ENCODE measurements around the gene PDXK. TPM values are rescaled to one million over a fixed set of nuclear protein-coding genes. Genes with fewer than 3 reads are reported as not detected.

The PDXK gene
- total and polyA plus RNA-seq, 5 donors from 2014 or later = 28.5 to 80.9 (median 39.1) TPM

DNA sequence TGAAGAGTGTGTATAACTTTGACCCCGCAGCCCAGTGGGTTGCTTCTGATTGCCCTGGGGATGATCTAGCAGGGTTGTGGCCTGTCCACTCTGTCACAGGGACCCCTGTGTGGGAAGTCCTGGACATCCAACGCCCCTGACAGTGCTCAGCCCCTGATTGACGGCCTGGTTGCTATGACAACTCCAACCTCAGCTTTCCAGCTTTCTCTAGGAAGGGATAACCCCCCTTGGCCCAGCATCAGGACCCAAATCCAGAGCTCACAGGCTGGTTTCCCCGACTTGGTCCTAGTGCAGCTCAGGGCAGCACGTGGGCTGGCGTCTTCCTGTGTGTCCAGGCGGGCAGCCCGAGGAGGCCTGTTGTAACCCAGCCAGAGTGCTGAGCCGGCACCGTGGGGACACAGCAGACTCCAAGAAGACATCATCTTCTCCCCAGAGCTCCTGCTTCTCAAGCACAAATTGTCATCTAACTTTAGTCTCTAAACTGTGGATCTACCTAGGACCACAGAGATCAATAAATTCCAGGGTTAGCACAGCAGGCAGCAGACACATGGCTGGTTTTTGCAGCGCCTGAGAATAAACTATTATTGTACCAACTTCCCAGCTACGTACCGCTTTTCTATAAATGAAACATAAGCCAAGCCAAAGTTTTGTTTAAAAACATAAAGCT is 18.9 kb upstream of the PDXK start:
- H3K27ac ChIP-seq (ENCODE audit: insufficient read depth, low read length, poor library complexity, severe bottlenecking) = no peak overlapping the region
- Mint-ChIP-seq H3K27ac (no peak overlapping the region), H3K27me3 (peaks cover 5% of the 10 kb centered on the region), H3K4me1 (peaks cover 0 to 14% (median 5%) of the 10 kb centered on the region in 4 donors), H3K4me3 (no peak overlapping the region), H3K36me3 (peaks cover 16% of the 10 kb centered on the region), H3K9me3 (no peaks in the 10 kb centered on the region)
- no peaks in the 10 kb centered on the region for H3K4me1 ChIP-seq (ENCODE audit: control insufficient read depth, insufficient read depth, low read length, poor library complexity, severe bottlenecking)
- H3K9me3 ChIP-seq (ENCODE audit: control insufficient read depth in 2 of 2, low read length in 2 of 2) = no peaks in the 10 kb centered on the region
- ATAC-seq (ENCODE audit: low read depth in 2 of 2) = no peak
- peaks cover 13% of the 10 kb centered on the region for H3K36me3 ChIP-seq (ENCODE audit: control insufficient read depth, insufficient read depth, low read length)
- H3K27me3 ChIP-seq (ENCODE audit: control insufficient read depth, insufficient read depth, low read length) = no peaks in the 10 kb centered on the region
- no peak for DNase-seq
- H3K4me3 ChIP-seq (ENCODE audit: low read depth, low read length) = no peak overlapping the region

DNA sequence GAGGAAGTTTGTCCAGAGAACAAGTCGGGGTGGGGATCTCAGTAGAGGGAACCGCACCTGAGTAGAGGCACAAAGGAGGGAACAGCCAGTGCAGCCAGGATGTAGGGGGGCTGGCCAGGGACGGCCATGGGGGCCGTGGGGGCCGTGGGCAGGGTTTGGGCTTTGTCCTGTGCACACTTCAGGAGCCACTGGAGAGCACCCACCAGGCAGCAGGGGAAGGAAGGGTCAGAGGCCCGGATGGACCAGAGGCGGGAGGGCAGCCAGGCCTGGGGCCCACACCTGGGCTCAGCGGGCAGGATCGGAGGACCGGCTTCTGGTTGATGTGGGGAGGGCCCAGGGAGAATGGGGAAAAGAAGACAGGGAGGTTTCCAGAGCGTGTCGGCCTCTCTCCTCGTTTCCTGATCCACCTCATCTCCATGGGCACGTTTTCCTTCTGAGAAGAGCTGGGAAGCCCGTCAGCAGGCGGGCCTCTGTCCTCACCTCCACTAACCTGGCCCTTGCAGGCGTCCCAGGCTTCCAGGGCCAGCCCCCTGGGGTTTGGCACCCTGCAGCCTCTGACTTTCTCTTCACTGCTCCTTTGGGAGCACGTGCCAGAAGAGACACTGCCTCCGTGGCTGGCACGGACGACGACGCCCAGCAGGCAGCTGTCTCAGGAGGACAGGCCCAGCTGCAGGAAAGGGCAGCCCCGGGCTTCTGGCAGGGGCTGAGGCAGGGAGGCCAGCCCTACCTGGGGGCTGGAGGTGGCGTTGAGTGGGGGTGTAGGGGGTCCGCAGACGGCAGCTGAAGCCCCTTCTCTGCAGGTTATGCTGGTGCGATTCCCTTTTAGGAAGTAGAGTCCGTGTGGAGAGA is 16.8 kb upstream of the PDXK start:
- Mint-ChIP-seq H3K27ac (no peak overlapping the region), H3K4me3 (peak overlapping the region in 1 of 4 donors; percentile 67), H3K4me1 (peaks cover 0 to 14% (median 5%) of the 10 kb centered on the region in 4 donors), H3K36me3 (peaks cover 5% of the 10 kb centered on the region), H3K9me3 (no peaks in the 10 kb centered on the region), H3K27me3 (peaks cover 5% of the 10 kb centered on the region)
- Histone ChIP-seq H3K27ac (ENCODE audit: insufficient read depth, low read length, poor library complexity, severe bottlenecking) (no peak overlapping the region), H3K27me3 (ENCODE audit: control insufficient read depth, insufficient read depth, low read length) (no peaks in the 10 kb centered on the region), H3K4me1 (ENCODE audit: control insufficient read depth, insufficient read depth, low read length, poor library complexity, severe bottlenecking) (no peaks in the 10 kb centered on the region), H3K4me3 (ENCODE audit: low read depth, low read length) (no peak overlapping the region), H3K9me3 (ENCODE audit: control insufficient read depth in 2 of 2, low read length in 2 of 2) (no peaks in the 10 kb centered on the region), H3K36me3 (ENCODE audit: control insufficient read depth, insufficient read depth, low read length) (no peaks in the 10 kb centered on the region)
- ATAC-seq (ENCODE audit: low read depth in 2 of 2) = no peak
- no peak for DNase-seq

DNA sequence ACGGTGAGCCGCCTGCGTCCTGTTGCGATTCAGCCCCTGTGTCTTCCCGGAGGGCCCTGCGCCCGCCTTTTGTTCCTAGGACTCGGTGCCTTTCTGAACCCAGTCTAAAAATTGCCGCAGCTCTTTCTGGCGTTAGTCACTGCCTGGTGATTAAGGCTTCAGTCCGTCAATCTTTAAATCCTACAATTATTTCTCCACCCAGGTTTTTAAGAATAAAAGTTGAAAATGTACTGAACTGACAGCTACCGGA is 16.2 kb upstream of the PDXK start:
- Mint-ChIP-seq H3K27ac (no peak overlapping the region), H3K4me1 (peaks cover 0 to 10% (median 5%) of the 10 kb centered on the region in 4 donors), H3K27me3 (peaks cover 5% of the 10 kb centered on the region), H3K36me3 (peaks cover 1% of the 10 kb centered on the region), H3K9me3 (no peaks in the 10 kb centered on the region), H3K4me3 (peak overlapping the region in 2 of 4 donors; percentile 12 to 67)
- Histone ChIP-seq H3K27ac (ENCODE audit: insufficient read depth, low read length, poor library complexity, severe bottlenecking) (no peak overlapping the region), H3K27me3 (ENCODE audit: control insufficient read depth, insufficient read depth, low read length) (no peaks in the 10 kb centered on the region), H3K36me3 (ENCODE audit: control insufficient read depth, insufficient read depth, low read length) (no peaks in the 10 kb centered on the region), H3K9me3 (ENCODE audit: control insufficient read depth in 2 of 2, low read length in 2 of 2) (no peaks in the 10 kb centered on the region), H3K4me1 (ENCODE audit: control insufficient read depth, insufficient read depth, low read length, poor library complexity, severe bottlenecking) (no peaks in the 10 kb centered on the region), H3K4me3 (ENCODE audit: low read depth, low read length) (no peak overlapping the region)
- ATAC-seq (ENCODE audit: low read depth in 2 of 2) (no peak), DNase-seq (no peak)

DNA sequence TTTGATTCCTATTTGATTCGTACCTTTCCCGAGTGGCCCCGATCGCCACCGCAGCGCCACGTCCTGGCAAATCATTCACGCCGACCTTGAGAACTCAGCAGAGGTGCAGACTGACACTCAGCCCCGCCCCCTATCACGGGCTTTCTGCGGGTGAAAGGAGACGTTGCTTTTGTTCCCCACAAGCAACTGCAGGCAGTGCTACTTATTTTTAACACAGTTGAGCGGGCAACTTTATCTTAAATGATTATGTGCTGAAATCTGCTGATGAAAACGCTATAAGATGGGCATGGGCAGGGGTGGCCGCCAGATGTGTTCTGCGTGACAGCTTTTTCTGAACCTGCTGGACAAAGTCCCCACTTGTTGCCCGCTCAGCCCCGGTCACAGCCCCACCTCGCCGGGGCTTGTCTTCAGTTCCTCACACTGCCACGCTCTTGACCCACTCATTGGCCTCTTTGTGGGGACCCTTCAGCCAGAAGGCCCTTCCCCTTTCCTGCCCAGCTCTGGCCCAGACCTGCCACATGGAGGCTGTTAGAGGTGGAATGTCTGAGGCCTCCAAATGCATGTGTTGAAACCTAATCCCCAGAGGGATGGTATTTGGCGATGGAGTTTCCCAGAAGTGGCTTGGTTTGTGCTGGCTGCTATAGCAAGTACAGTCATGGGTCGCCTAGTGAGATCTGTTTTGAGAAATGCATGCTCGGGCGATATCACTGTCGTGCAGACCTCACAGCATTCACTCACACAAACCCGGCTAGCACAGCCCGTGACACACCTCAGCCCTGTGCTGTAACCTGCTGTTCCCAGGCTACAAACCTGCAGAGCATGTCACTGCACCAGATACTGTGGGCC is 15.7 kb upstream of the PDXK start:
- DNase-seq = peak in 1 of 3 donors; percentile 49
- H3K4me1 ChIP-seq (ENCODE audit: control insufficient read depth, insufficient read depth, low read length, poor library complexity, severe bottlenecking) = no peaks in the 10 kb centered on the region

DNA sequence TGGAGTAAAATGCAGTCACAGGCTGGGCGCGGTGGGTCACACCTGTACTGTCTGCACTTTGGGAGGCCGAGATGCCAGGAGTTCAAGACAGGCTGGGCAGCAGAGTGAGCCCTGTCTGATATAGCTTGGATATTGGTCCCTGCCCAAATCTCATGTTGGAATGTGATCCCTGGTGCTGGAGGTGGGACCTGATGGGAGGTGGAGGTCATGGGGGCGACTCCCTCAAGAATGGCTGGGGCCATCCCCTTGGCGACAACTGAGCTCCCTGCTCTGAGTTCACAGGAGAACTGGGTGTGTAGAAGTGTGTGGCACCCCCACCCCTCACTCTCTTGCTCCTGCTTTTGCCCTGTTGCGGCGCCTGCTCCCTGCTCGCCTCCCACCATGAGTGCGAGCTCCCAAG is 11.5 kb upstream of the PDXK start:
- Histone ChIP-seq H3K27me3 (ENCODE audit: control insufficient read depth, insufficient read depth, low read length) (no peaks in the 10 kb centered on the region), H3K9me3 (ENCODE audit: control insufficient read depth in 2 of 2, low read length in 2 of 2) (no peaks in the 10 kb centered on the region), H3K4me1 (ENCODE audit: control insufficient read depth, insufficient read depth, low read length, poor library complexity, severe bottlenecking) (no peaks in the 10 kb centered on the region), H3K4me3 (ENCODE audit: low read depth, low read length) (no peak overlapping the region), H3K36me3 (ENCODE audit: control insufficient read depth, insufficient read depth, low read length) (no peaks in the 10 kb centered on the region), H3K27ac (ENCODE audit: insufficient read depth, low read length, poor library complexity, severe bottlenecking) (no peak overlapping the region)
- ATAC-seq (ENCODE audit: low read depth in 2 of 2) (no peak), DNase-seq (no peak)
- Mint-ChIP-seq H3K36me3 (no peaks in the 10 kb centered on the region), H3K27me3 (peaks cover 7% of the 10 kb centered on the region), H3K9me3 (peaks cover 0 to 1% (median 0%) of the 10 kb centered on the region in 7 donors), H3K27ac (no peak overlapping the region), H3K4me3 (no peak overlapping the region), H3K4me1 (peaks cover 0 to 7% (median 5%) of the 10 kb centered on the region in 4 donors)

More for the DNA sequence above, 15.7 kb upstream of the PDXK start:
- no peaks in the 10 kb centered on the region for H3K36me3 ChIP-seq (ENCODE audit: control insufficient read depth, insufficient read depth, low read length)
- Mint-ChIP-seq H3K36me3 (no peaks in the 10 kb centered on the region), H3K4me1 (peaks cover 0 to 9% (median 5%) of the 10 kb centered on the region in 4 donors), H3K4me3 (peak overlapping the region in 2 of 4 donors; percentile 12 to 67), H3K9me3 (no peaks in the 10 kb centered on the region), H3K27ac (no peak overlapping the region), H3K27me3 (peaks cover 5% of the 10 kb centered on the region)
- no peaks in the 10 kb centered on the region for H3K27me3 ChIP-seq (ENCODE audit: control insufficient read depth, insufficient read depth, low read length)
- H3K27ac ChIP-seq (ENCODE audit: insufficient read depth, low read length, poor library complexity, severe bottlenecking) = no peak overlapping the region
- no peak overlapping the region for H3K4me3 ChIP-seq (ENCODE audit: low read depth, low read length)
- no peaks in the 10 kb centered on the region for H3K9me3 ChIP-seq (ENCODE audit: control insufficient read depth in 2 of 2, low read length in 2 of 2)
- ATAC-seq (ENCODE audit: low read depth in 2 of 2) = peak in 1 of 2 donors; percentile 37

DNA sequence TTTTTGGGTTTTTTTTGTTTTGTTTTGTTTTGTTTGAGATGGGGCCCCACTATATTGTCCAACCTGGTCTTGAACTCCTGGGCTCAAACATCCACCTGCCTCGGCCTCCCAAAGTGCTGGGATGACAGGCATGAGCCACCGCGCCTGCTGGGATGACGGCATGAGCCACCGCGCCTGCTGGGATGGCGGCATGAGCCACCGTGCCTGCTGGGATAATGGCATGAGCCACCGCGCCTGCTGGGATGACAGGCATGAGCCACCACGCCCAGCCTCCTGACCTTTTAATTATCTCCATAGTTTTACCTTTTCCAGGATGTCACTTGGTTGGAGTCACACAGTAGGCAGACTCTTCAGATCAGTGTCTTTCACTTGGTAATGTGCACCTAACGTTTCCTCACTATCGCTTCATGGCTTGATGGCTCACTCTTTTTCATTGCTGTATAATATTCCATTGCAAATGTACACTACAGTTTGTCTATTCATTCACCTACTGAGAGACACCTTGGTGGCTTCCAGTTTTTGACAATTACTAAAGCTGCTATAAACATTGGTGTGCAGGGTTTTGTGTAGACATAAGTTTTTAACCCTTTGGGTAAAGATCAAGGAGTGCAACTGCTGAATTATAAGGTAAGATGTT is 10.1 kb upstream of the PDXK start:
- Mint-ChIP-seq H3K4me3 (no peak overlapping the region), H3K27me3 (peaks cover 13% of the 10 kb centered on the region), H3K27ac (no peak overlapping the region), H3K36me3 (no peaks in the 10 kb centered on the region), H3K4me1 (no peaks in the 10 kb centered on the region), H3K9me3 (peaks cover 0 to 1% (median 0%) of the 10 kb centered on the region in 7 donors)
- ATAC-seq (ENCODE audit: low read depth in 2 of 2) (no peak), DNase-seq (no peak)
- H3K27ac ChIP-seq (ENCODE audit: insufficient read depth, low read length, poor library complexity, severe bottlenecking) = no peak overlapping the region
- no peaks in the 10 kb centered on the region for H3K9me3 ChIP-seq (ENCODE audit: control insufficient read depth in 2 of 2, low read length in 2 of 2)
- H3K27me3 ChIP-seq (ENCODE audit: control insufficient read depth, insufficient read depth, low read length) = no peaks in the 10 kb centered on the region
- H3K36me3 ChIP-seq (ENCODE audit: control insufficient read depth, insufficient read depth, low read length) = no peaks in the 10 kb centered on the region
- H3K4me3 ChIP-seq (ENCODE audit: low read depth, low read length) = no peak overlapping the region
- no peaks in the 10 kb centered on the region for H3K4me1 ChIP-seq (ENCODE audit: control insufficient read depth, insufficient read depth, low read length, poor library complexity, severe bottlenecking)

DNA sequence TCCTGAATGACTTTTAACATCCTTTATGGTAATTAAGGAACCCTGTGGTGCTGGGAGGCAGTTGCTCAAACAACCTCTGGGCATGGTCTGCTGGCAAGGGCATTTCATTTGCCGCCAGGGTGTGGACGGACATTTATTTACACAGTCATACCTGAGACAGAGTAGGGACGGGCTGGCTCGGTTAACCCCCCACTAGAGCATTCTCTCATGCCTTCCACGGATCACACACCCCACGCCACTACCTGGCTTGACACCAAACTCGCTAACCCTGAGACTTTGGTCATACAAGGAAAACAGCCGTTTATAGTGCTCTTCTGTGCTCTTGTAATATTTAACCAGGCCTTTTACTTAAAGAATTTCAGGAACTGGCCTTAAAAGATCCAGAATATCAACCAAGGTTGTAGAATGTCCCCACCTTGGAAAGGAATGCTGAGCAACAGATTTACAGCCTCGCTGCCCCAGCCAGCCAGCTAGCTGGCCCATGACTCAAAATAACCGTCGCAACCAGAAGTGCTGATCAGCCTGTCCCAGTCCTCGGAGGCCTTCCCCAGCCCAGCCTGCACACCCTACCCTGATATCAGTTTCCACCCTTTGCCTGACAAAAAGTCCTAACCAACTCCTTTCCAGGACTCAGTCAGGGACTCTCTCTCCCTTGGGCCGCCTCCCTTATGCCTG is 6.5 kb upstream of the PDXK start:
- Mint-ChIP-seq H3K9me3 (peaks cover 0 to 1% (median 0%) of the 10 kb centered on the region in 7 donors), H3K27me3 (peaks cover 16% of the 10 kb centered on the region), H3K4me3 (no peak overlapping the region), H3K4me1 (no peaks in the 10 kb centered on the region), H3K36me3 (no peaks in the 10 kb centered on the region), H3K27ac (no peak overlapping the region)
- no peaks in the 10 kb centered on the region for H3K9me3 ChIP-seq (ENCODE audit: control insufficient read depth in 2 of 2, low read length in 2 of 2)
- no peak overlapping the region for H3K4me3 ChIP-seq (ENCODE audit: low read depth, low read length)
- no peak overlapping the region for H3K27ac ChIP-seq (ENCODE audit: insufficient read depth, low read length, poor library complexity, severe bottlenecking)
- no peaks in the 10 kb centered on the region for H3K27me3 ChIP-seq (ENCODE audit: control insufficient read depth, insufficient read depth, low read length)
- no peaks in the 10 kb centered on the region for H3K4me1 ChIP-seq (ENCODE audit: control insufficient read depth, insufficient read depth, low read length, poor library complexity, severe bottlenecking)
- no peak for ATAC-seq (ENCODE audit: low read depth in 2 of 2)
- no peak for DNase-seq
- no peaks in the 10 kb centered on the region for H3K36me3 ChIP-seq (ENCODE audit: control insufficient read depth, insufficient read depth, low read length)
